Stimulated activated naive CD8-positive, alpha-beta T cell treated with anti-CD3 and anti-CD28 coated beads, Interleukin-15, amount 100 ng/mL, for 72 hours (primary cell): ENCODE measurements around the gene PCDHGB4.
"Not testable (repeated sequence)": the region's sequence is repeated elsewhere in the genome, so short reads cannot be mapped to it uniquely, and the experiment has no call there.

Experiments used
- ATAC-seq: fragments of 150-1000 bp; cut with Tn5 transposase; 2 replicates; pipeline ENCODE4 v1.10.0; 2021; ENCODE audit warnings: mild to moderate bottlenecking, moderate library complexity
- DNase-seq, 2 donors: peaks; one replicate each; pipeline ENCODE4 v3.0.0; 2021 to 2022
- H3K27ac Mint-ChIP-seq, 2 donors: one replicate each; pipeline ENCODE4 v1.8.0; 2022; ENCODE audit warnings: mild to moderate bottlenecking in 2 of 2, mixed read lengths in 2 of 2, moderate library complexity in 2 of 2
- H3K27me3 Mint-ChIP-seq: one replicate; pipeline ENCODE4 v1.8.0; 2022; ENCODE audit warnings: mixed read lengths
- H3K4me1 Mint-ChIP-seq: one replicate; pipeline ENCODE4 v1.8.0; 2022; ENCODE audit warnings: mild to moderate bottlenecking, mixed read lengths
- H3K4me3 Mint-ChIP-seq, 2 donors: one replicate each; pipeline ENCODE4 v1.8.0; 2022; ENCODE audit warnings: mild to moderate bottlenecking in 2 of 2, mixed read lengths in 2 of 2, moderate library complexity in 1 of 2
- H3K9me3 Mint-ChIP-seq, 2 donors: one replicate each; pipeline ENCODE4 v1.8.0; 2022; ENCODE audit warnings: mixed read lengths in 2 of 2

Gene PCDHGB4

DNA sequence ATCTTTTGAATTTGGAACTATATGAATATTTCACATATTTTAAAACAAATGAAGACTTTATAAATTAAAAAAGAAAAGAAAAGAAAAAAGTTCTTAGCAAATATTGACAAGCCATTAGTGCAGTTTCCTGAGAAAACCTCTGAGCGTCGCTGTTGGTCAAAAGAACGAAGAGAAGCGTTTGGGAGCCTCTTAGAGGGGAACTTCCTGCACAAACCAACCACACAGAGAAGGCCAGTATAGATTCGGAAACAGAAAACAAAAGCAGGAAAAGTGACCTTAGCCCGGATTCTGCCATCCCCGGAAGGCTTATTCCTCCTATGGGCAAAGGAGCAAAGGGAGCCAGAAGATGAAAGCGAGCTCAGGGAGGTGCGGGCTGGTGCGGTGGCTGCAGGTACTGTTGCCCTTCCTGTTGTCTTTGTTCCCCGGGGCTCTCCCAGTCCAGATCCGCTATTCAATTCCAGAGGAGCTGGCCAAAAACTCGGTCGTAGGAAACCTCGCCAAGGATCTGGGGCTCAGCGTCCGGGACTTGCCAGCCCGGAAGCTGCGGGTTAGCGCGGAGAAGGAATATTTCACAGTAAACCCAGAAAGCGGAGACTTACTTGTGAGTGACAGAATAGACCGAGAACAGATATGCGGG lies 27.6 kb upstream of the PCDHGB4 start, which contains the start of gene PCDHGB2:
Gene PCDHGB2, plus strand, starts transcription at position 205 of the 637 bp plus-strand sequence. Its CDS starts 142 bp downstream, at position 347.
- H3K27ac Mint-ChIP-seq, result peak within 1 kb of the TSS in 1 of 2 donors; percentile 85

DNA sequence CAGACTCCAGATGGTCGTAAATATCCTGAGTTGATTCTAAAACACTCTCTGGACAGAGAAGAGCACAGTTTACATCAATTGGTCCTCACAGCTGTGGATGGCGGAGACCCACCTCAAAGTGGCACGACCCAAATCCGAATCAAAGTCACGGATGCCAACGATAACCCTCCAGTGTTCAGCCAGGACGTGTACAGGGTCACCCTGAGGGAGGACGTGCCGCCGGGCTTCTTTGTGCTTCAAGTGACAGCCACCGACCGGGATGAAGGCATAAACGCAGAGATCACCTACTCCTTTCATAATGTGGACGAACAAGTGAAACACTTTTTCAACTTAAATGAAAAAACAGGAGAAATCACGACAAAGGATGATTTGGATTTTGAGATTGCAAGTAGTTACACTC lies 26.8 kb upstream of the PCDHGB4 start:
- DNase-seq (no peak), ATAC-seq (no peak)
- peaks cover 19 to 66% of the 10 kb centered on the region in 2 donors for H3K9me3 Mint-ChIP-seq
- H3K27me3 Mint-ChIP-seq, result peaks cover 87% of the 10 kb centered on the region
- no peak overlapping the region for H3K27ac Mint-ChIP-seq
- no peak overlapping the region for H3K4me3 Mint-ChIP-seq
- H3K4me1 Mint-ChIP-seq, result peaks cover 6% of the 10 kb centered on the region

More for the DNA sequence above, 27.6 kb upstream of the PCDHGB4 start, which contains the start of gene PCDHGB2:
- Mint-ChIP-seq H3K27me3 (peaks cover 87% of the 10 kb centered on the region), H3K4me3 (peak within 1 kb of the TSS; percentile 75 to 86), H3K9me3 (peaks cover 19 to 64% of the 10 kb centered on the region in 2 donors), H3K4me1 (peaks cover 6% of the 10 kb centered on the region)
- peak; percentile 35 for ATAC-seq
- DNase-seq, result no peak

DNA sequence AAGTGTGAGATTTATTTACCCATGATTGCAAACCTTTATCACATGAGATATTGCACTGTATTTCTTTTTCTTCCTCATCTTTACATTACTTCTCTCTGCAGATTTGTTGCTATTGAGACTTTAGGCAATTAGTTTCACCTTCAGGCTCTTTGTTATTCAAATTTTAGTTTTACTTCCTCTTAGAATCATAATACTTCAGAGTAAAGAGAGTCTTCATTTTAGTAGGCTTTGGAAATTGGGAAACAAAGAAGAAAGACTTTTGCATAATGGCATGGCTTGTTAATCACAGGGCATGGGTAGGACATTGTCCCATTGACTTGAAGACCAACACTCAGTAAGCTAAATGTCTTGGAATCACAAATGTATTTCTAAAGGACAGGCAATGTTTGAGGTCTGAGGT lies 24.8 kb upstream of the PCDHGB4 start:
- H3K4me1 Mint-ChIP-seq, result peaks cover 6% of the 10 kb centered on the region
- ATAC-seq (no peak), DNase-seq (no peak)
- peaks cover 19 to 54% of the 10 kb centered on the region in 2 donors for H3K9me3 Mint-ChIP-seq
- H3K4me3 Mint-ChIP-seq, result no peak overlapping the region
- H3K27me3 Mint-ChIP-seq, result peaks cover 89% of the 10 kb centered on the region
- H3K27ac Mint-ChIP-seq, result no peak overlapping the region

DNA sequence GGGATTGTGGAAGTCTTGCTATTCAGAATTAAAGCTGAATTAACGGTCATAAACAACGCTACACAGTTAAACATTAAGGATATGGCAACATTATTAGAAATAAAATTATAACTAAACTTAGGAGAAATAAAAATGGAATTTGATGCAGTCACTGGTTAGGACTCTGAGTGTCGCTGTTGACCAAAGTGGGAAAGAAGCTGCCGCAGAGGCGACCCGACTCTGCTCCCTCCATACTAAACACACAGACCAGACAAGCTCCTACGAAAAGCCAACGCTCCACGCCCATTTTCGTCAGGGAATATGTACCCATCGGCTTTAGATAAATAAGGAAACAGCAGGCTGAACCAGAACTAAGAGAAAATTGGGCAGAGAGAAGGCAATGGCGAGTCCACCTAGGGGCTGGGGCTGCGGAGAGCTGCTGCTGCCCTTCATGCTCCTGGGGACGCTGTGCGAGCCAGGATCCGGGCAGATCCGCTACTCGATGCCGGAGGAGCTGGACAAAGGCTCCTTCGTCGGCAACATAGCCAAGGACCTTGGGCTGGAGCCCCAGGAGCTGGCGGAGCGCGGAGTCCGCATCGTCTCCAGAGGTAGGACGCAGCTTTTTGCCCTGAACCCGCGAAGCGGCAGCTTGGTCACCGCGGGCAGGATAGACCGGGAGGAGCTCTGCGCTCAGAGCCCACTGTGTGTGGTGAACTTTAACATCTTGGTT lies 23.4 kb upstream of the PCDHGB4 start, which contains the start of gene PCDHGA5:
Gene PCDHGA5, plus strand, starts transcription at position 211 of the 709 bp plus-strand sequence. Its CDS starts 169 bp downstream, at position 380.
- peaks cover 14 to 54% of the 10 kb centered on the region in 2 donors for H3K9me3 Mint-ChIP-seq
- peaks cover 6% of the 10 kb centered on the region for H3K4me1 Mint-ChIP-seq
- H3K27me3 Mint-ChIP-seq, result peaks cover 90% of the 10 kb centered on the region
- H3K4me3 Mint-ChIP-seq, result peak within 1 kb of the TSS in 1 of 2 donors; percentile 10
- DNase-seq (no peak), ATAC-seq (no peak)
- H3K27ac Mint-ChIP-seq, result peak within 1 kb of the TSS in 1 of 2 donors; percentile 88

DNA sequence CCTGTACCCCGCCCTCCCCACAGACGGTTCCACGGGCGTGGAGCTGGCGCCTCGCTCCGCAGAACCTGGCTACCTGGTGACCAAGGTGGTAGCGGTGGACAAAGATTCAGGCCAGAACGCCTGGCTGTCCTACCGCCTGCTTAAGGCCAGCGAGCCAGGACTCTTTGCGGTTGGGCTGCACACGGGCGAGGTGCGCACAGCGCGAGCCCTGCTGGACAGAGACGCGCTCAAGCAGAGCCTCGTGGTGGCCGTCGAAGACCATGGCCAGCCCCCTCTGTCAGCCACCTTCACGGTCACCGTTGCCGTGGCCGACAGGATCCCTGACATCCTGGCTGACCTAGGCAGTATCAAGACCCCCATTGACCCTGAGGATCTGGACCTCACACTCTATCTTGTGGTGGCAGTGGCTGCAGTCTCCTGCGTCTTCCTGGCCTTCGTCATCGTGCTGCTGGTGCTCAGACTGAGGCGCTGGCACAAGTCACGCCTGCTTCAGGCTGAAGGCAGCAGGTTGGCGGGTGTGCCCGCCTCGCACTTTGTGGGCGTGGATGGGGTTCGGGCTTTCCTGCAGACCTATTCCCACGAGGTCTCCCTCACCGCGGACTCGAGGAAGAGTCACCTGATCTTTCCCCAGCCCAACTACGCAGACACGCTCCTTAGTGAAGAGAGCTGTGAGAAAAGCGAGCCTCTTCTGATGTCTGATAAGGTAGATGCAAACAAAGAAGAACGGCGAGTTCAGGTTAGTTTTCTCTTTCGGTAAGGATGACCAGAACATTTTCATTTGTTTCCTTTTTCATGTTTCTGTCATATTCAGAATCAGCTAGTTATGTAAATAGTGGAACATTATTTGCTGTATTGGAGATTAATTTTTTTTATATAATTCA lies 21.2 kb upstream of the PCDHGB4 start:
- Mint-ChIP-seq H3K9me3 (peaks cover 16 to 51% of the 10 kb centered on the region in 2 donors), H3K4me1 (peaks cover 8% of the 10 kb centered on the region), H3K27ac (no peak overlapping the region), H3K27me3 (peaks cover 91% of the 10 kb centered on the region), H3K4me3 (no peak overlapping the region)
- ATAC-seq, result no peak
- no peak for DNase-seq

DNA sequence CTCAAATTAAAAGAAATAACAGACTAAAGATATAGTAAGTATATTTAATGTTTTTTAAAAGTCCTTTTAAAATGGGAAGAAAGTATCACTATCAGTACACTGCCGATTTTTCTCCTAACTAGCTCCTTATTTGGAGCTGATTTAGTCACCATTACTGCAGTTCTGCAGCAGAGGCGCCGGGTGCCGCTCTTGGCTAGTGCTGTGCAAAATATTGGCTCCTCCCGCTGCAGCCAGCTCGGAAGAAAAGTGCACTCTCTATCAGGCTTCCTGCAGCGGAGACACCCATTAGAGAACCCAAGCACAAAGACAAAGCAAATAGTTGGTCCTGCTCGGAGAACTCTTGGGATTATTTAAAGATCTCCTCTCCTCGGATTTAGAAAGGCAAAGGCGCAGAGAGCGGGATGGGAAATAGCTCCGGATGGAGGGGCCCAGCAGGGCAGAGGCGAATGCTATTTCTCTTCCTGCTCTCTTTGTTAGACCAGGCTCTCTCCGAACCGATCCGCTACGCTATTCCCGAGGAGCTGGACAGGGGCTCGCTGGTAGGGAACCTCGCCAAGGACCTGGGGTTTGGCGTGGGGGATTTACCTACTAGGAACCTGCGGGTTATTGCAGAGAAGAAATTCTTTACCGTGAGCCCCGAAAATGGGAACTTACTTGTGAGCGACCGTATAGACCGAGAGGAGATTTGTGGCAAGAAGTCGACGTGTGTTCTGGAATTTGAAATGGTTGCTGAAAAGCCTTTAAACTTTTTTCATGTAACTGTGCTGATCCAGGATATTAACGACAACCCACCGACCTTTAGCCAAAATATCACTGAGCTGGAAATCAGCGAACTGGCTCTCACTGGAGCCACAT lies 17.3 kb upstream of the PCDHGB4 start, which contains the start of gene PCDHGB3:
Gene PCDHGB3, plus strand, starts transcription at position 249 of the 855 bp plus-strand sequence. Its CDS starts 153 bp downstream, at position 402.
- Mint-ChIP-seq H3K27me3 (peaks cover 90% of the 10 kb centered on the region), H3K27ac (peak within 1 kb of the TSS in 1 of 2 donors; percentile 85), H3K9me3 (peaks cover 16 to 47% of the 10 kb centered on the region in 2 donors), H3K4me1 (peaks cover 8% of the 10 kb centered on the region), H3K4me3 (peak within 1 kb of the TSS; percentile 76 to 81)
- ATAC-seq (peak; percentile 85), DNase-seq (peak in 1 of 2 donors; percentile 35)

DNA sequence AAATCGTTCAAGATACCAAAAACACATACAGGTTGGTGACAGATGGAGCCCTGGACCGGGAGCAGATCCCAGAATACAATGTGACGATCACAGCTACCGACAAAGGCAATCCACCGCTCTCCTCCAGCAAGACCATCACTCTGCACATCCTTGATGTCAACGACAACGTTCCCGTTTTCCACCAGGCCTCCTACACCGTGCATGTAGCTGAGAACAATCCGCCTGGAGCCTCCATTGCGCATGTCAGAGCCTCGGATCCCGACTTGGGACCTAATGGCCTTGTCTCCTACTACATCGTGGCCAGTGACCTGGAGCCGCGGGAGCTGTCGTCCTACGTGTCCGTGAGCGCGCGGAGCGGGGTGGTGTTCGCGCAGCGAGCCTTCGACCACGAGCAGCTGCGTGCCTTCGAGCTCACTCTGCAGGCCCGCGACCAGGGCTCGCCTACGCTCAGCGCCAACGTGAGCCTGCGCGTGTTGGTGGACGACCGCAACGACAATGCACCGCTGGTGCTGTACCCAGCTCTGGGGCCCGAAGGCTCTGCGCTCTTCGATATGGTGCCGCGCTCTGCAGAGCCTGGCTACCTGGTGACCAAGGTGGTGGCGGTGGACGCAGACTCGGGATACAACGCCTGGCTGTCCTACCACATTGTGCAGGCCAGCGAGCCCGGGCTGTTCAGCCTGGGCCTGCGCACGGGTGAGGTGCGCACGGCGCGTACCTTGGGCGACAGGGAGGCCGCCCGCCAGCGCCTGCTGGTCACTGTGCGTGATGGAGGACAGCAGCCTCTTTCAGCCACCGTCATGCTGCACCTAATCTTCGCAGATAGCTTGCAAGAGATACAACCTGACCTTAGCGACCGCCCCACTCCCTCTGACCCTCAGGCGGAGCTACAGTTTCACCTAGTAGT lies 15.7 kb upstream of the PCDHGB4 start:
- Mint-ChIP-seq H3K27me3 (peaks cover 82% of the 10 kb centered on the region), H3K4me1 (peaks cover 8% of the 10 kb centered on the region)

DNA sequence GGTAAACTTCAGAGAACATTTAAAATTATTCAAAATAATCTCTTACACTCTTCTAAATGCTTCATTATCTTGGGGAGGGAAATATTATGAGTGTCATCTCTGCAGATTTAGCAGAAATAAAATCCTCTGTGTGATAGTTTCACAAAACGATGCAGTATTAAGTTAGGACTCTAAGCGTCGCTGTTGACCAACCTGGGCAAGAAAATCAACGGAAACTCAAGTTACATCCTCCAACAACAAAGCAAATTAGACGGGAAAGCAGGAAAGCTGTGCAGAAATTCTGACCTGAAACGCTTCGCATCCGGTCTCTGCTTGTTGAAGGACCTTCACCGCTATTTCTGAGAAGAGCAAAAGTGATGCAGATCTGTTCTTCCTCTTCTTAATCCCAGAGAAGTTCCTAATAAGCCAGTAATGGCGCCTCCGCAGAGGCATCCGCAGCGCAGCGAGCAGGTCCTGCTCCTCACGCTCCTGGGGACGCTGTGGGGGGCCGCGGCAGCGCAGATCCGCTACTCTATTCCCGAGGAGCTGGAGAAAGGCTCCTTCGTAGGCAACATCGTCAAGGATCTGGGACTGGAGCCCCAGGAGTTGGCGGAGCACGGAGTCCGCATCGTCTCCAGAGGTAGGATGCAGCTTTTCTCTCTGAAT lies 13.7 kb upstream of the PCDHGB4 start, which contains the start of gene PCDHGA6:
Gene PCDHGA6, plus strand, starts transcription at position 219 of the 645 bp plus-strand sequence. Its CDS starts 193 bp downstream, at position 412.
- H3K27me3 Mint-ChIP-seq, result peaks cover 77% of the 10 kb centered on the region
- H3K4me3 Mint-ChIP-seq, result peak within 1 kb of the TSS; percentile 27 to 52
- DNase-seq, result no peak
- peaks cover 8% of the 10 kb centered on the region for H3K4me1 Mint-ChIP-seq
- H3K9me3 Mint-ChIP-seq, result peaks cover 16 to 52% of the 10 kb centered on the region in 2 donors
- H3K27ac Mint-ChIP-seq, result no peak within 1 kb of the TSS
- no peak for ATAC-seq

More for the DNA sequence above, 15.7 kb upstream of the PCDHGB4 start:
- no peak for DNase-seq
- ATAC-seq, result no peak
- Mint-ChIP-seq H3K9me3 (peaks cover 16 to 52% of the 10 kb centered on the region in 2 donors), H3K4me3 (peak overlapping the region in 1 of 2 donors; percentile 14), H3K27ac (no peak overlapping the region)

DNA sequence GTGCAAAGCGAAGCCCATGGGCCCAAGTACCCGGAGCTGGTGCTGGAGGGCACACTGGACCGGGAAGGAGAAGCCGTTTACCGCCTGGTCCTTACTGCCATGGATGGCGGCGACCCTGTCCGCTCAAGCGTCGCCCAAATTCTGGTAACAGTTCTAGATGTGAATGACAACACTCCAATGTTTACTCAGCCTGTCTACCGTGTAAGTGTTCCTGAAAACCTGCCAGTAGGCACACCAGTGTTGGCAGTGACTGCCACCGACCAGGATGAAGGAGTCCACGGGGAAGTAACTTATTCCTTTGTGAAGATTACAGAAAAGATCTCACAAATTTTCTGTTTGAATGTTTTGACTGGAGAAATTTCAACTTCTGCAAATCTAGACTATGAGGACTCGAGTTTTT lies 12.9 kb upstream of the PCDHGB4 start:
- DNase-seq, result no peak
- Mint-ChIP-seq H3K4me3 (no peak overlapping the region), H3K27me3 (peaks cover 69% of the 10 kb centered on the region), H3K4me1 (peaks cover 8% of the 10 kb centered on the region), H3K27ac (no peak overlapping the region), H3K9me3 (peaks cover 16 to 52% of the 10 kb centered on the region in 2 donors)
- no peak for ATAC-seq

DNA sequence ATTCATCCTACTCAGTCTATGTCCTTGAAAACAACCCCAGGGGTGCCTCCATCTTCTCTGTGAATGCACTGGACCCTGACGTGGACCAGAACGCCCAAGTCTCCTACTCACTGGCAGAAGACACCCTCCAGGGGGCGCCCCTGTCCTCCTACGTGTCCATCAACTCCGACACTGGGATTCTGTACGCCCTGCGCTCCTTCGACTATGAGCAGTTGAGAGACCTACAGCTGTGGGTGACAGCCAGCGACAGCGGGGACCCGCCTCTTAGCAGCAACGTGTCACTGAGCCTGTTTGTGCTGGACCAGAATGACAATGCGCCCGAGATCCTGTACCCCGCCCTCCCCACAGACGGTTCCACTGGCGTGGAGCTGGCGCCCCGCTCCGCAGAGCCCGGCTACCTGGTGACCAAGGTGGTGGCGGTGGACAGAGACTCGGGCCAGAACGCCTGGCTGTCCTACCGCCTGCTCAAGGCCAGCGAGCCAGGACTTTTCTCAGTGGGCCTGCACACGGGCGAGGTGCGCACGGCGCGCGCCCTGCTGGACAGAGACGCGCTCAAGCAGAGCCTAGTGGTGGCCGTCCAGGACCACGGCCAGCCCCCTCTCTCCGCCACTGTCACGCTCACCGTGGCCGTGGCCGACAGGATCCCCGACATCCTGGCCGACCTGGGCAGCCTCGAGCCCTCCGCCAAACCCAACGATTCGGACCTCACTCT lies 11.9 kb upstream of the PCDHGB4 start:
- Mint-ChIP-seq H3K9me3 (peaks cover 14 to 45% of the 10 kb centered on the region in 2 donors), H3K27me3 (peaks cover 59% of the 10 kb centered on the region)
- DNase-seq, H3K27ac Mint-ChIP-seq, H3K4me1 Mint-ChIP-seq, ATAC-seq, H3K4me3 Mint-ChIP-seq: not testable (repeated sequence)

DNA sequence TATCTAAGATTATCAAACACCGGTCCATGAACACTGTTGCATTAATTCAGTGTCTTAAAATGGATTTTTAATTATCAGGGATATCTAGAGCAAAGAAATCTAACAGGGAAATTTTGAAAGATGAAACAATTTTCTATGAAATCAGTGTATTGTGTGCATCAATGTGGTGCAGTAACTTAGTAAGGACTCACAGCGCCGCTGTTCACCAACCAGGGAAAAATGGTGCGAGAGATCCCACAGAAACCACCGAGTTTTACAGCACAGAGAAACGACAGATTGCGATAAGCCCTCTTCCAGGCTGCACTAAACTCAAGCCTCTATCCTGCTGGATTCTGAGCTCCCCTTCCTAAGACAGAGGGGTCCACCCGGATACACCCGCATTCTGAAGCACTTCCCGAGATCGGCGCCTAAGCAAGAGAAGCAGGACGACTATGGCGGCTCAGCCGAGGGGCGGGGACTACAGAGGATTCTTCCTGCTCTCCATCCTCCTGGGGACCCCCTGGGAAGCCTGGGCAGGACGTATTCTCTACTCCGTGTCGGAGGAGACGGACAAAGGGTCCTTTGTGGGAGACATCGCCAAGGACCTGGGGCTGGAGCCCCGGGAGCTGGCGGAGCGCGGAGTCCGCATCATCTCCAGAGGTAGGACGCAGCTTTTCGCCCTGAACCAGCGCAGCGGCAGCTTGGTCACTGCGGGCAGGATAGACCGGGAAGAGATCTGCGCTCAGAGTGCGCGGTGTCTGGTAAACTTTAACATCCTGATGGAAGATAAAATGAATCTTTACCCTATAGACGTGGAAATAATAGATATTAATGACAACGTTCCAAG lies 4.8 kb upstream of the PCDHGB4 start, which contains the start of gene PCDHGA7:
Gene PCDHGA7, plus strand, starts transcription at position 274 of the 826 bp plus-strand sequence. Its CDS starts 158 bp downstream, at position 432.
- peaks cover 5 to 25% of the 10 kb centered on the region in 2 donors for H3K9me3 Mint-ChIP-seq
- peaks cover 5% of the 10 kb centered on the region for H3K4me1 Mint-ChIP-seq
- peak within 1 kb of the TSS in 1 of 2 donors; percentile 56 for H3K27ac Mint-ChIP-seq
- DNase-seq, result no peak
- H3K27me3 Mint-ChIP-seq, result peaks cover 67% of the 10 kb centered on the region
- peak within 1 kb of the TSS; percentile 74 to 85 for H3K4me3 Mint-ChIP-seq
- no peak for ATAC-seq

DNA sequence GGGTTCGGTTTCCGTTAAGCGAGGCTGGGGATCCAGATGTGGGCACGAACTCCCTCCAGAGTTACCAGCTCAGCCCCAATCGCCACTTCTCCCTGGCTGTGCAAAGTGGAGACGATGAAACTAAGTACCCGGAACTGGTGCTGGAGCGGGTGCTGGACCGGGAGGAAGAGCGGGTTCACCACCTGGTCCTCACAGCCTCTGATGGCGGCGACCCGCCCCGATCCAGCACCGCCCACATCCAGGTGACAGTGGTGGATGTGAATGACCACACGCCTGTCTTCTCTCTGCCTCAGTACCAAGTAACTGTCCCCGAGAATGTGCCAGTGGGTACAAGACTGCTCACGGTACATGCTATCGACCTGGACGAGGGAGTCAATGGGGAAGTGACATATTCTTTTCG lies 4.2 kb upstream of the PCDHGB4 start:
- no peak overlapping the region for H3K27ac Mint-ChIP-seq
- H3K27me3 Mint-ChIP-seq, result peaks cover 65% of the 10 kb centered on the region
- H3K4me1 Mint-ChIP-seq, result peaks cover 5% of the 10 kb centered on the region
- ATAC-seq, result no peak
- H3K4me3 Mint-ChIP-seq, result peak overlapping the region; percentile 74 to 85
- peaks cover 7 to 27% of the 10 kb centered on the region in 2 donors for H3K9me3 Mint-ChIP-seq
- DNase-seq, result no peak
